HepG2 (cell line): ENCODE measurements around the gene GPR37L1. TPM values are rescaled to one million over a fixed set of nuclear protein-coding genes. Genes with fewer than 3 reads are reported as not detected.

Experiments
- ATAC-seq: fragments of 200-7000 bp; cut with Tn5 transposase; 3 replicates; pipeline ENCODE4 v1.9.1; 2020; ENCODE audit warnings: mild to moderate bottlenecking, moderate library complexity
- BruUV-seq: library from RNA; stranded (reverse); fragments of 400-500 nt; replicated peaks from 2 replicates; lab custom pipeline; 2021; lab: Mats Ljungman, UMichigan
- CTCF ChIA-PET: fragments of 300-600 bp; formaldehyde crosslinking; extraction: SDS; loops from one replicate; lab custom pipeline; 2021; ENCODE audit warnings: low total read pairs, inconsistent platforms, low intra/inter-chr PET ratio; lab: Yijun Ruan, JAX
- POLR2A ChIA-PET: fragments of 350-600 bp; sonication (Branson Sonifier 250); formaldehyde crosslinking; loops from one replicate; lab custom pipeline; 2020; ENCODE audit warnings: antibody characterized with exemption, inconsistent platforms; lab: Yijun Ruan, JAX
- DNase-seq: peaks from one replicate; pipeline ENCODE4 v3.0.0-alpha.2; 2015; ENCODE audit warnings: low spot score
- FAIRE-seq: peaks from 3 replicates; lab custom pipeline; 2011; peaks lifted over from hg19 to GRCh38; lab: Jason Lieb, UNC
- H2AFZ ChIP-seq: one replicate; pipeline ENCODE4 v1.6.1; 2011; ENCODE audit warnings: low read length, inconsistent platforms
- H3K27ac ChIP-seq: fragments of 300-600 bp; 3 replicates; pipeline ENCODE4 v1.8.0; 2011; ENCODE audit warnings: mixed run types, mild to moderate bottlenecking, mixed read lengths, low read length, inconsistent platforms; ENCODE audit not compliant: insufficient read depth; ENCODE audit errors: extremely low read length
- H3K27me3 ChIP-seq, 2 experiments: fragments of 200-600 bp in 1 of 2; 2 replicates in 1 of 2; 3 replicates in 1 of 2; pipeline versions ENCODE4 v1.6.0 to v1.8.0; 2011; ENCODE audit warnings: low read length in 2 of 2, mild to moderate bottlenecking in 2 of 2, moderate library complexity in 2 of 2, inconsistent platforms in 1 of 2; ENCODE audit not compliant: insufficient read depth in 2 of 2, control insufficient read depth in 1 of 2
- H3K36me3 ChIP-seq, 2 experiments: fragments of 200-600 bp in 1 of 2; replicated peaks in 1 of 2; 2 replicates in 1 of 2; 3 replicates in 1 of 2; pipeline versions ENCODE4 v1.5.1 to v1.8.0; 2011; ENCODE audit warnings: low read length in 2 of 2, inconsistent platforms in 1 of 2; ENCODE audit not compliant: insufficient read depth in 2 of 2, control insufficient read depth in 1 of 2
- H3K4me1 ChIP-seq: 2 replicates; pipeline ENCODE4 v1.5.1; 2012; ENCODE audit warnings: low read length, inconsistent platforms; ENCODE audit not compliant: insufficient read depth
- H3K4me2 ChIP-seq: 2 replicates; pipeline ENCODE4 v1.6.0; 2011; ENCODE audit warnings: low read depth, low read length, inconsistent platforms
- H3K4me3 ChIP-seq, 3 experiments: fragments of 200-600 bp in 1 of 3; sonication (generic), shearing (Covaris generic) in 1 of 3; replicated peaks in 1 of 3; 2 replicates each; pipeline ENCODE4 v1.5.1; 2011 to 2016; ENCODE audit warnings: low read length in 3 of 3, inconsistent platforms in 2 of 3, low read depth in 2 of 3, mild to moderate bottlenecking in 2 of 3, control low read depth in 1 of 3, mixed read lengths in 1 of 3; ENCODE audit not compliant: insufficient read depth in 1 of 3
- H3K79me2 ChIP-seq: one replicate; pipeline ENCODE4 v1.6.1; 2011; ENCODE audit warnings: low read length, inconsistent platforms; ENCODE audit not compliant: insufficient read depth
- H3K9ac ChIP-seq: 2 replicates; pipeline ENCODE4 v1.6.0; 2011; ENCODE audit warnings: mild to moderate bottlenecking, low read depth, low read length, inconsistent platforms; ENCODE audit not compliant: insufficient read depth
- H3K9me3 ChIP-seq: 2 replicates; pipeline ENCODE4 v1.5.1; 2012; ENCODE audit warnings: mild to moderate bottlenecking, low read length
- H4K20me1 ChIP-seq: 2 replicates; pipeline ENCODE4 v1.6.0; 2011; ENCODE audit warnings: inconsistent platforms, mild to moderate bottlenecking, low read length, moderate library complexity; ENCODE audit not compliant: insufficient read depth
- ATAD3A ChIP-seq: sonication (generic); formaldehyde crosslinking; IDR thresholded peaks from 2 replicates; pipeline ENCODE4 v1.4.0; 2020; ENCODE audit warnings: missing genetic modification reagents
- DMAP1 ChIP-seq: IDR thresholded peaks from 2 replicates; pipeline ENCODE4 v1.6.1; 2016
- FOXO1 ChIP-seq: sonication (generic); formaldehyde crosslinking; IDR thresholded peaks from 2 replicates; pipeline ENCODE4 v1.4.0; 2020; ENCODE audit warnings: missing genetic modification reagents
- NR2F2 ChIP-seq: IDR thresholded peaks from 2 replicates; pipeline ENCODE4 v1.6.1; 2012; ENCODE audit warnings: low read depth, inconsistent platforms, borderline replicate concordance
- NR3C1 ChIP-seq: sonication (generic); formaldehyde crosslinking; IDR thresholded peaks from 2 replicates; pipeline ENCODE4 v1.4.0; 2020; ENCODE audit warnings: missing genetic modification reagents
- PCBP2 ChIP-seq: fragments of 200-400 bp; formaldehyde crosslinking; optimal IDR thresholded peaks from 2 replicates; pipeline ENCODE3; 2018; ENCODE audit warnings: low read length, low read depth; ENCODE audit not compliant: poor library complexity, severe bottlenecking
- PHF21A ChIP-seq: sonication (generic); formaldehyde crosslinking; IDR thresholded peaks from 2 replicates; pipeline ENCODE4 v1.5.0; 2020; ENCODE audit warnings: mild to moderate bottlenecking, missing genetic modification reagents
- ZNF431 ChIP-seq: sonication (generic); formaldehyde crosslinking; IDR thresholded peaks from 2 replicates; pipeline ENCODE4 v1.9.0; 2022; ENCODE audit warnings: missing genetic modification reagents, low read depth, mild to moderate bottlenecking, borderline replicate concordance
- ZNF556 ChIP-seq: sonication (generic); formaldehyde crosslinking; IDR thresholded peaks from 2 replicates; pipeline ENCODE4 v1.4.0; 2020; ENCODE audit warnings: mild to moderate bottlenecking, missing genetic modification reagents, borderline replicate concordance
- ZNF652 ChIP-seq: IDR thresholded peaks from 2 replicates; pipeline ENCODE4 v1.6.1; 2016; ENCODE audit warnings: low read depth, borderline replicate concordance
- ZNF670 ChIP-seq: sonication (generic); formaldehyde crosslinking; IDR thresholded peaks from 2 replicates; pipeline ENCODE4 v1.8.0; 2022; ENCODE audit warnings: mild to moderate bottlenecking, missing genetic modification reagents, borderline replicate concordance
- ZNF674 ChIP-seq: sonication (generic); formaldehyde crosslinking; IDR thresholded peaks from 2 replicates; pipeline ENCODE4 v1.5.0; 2020; ENCODE audit warnings: low read depth, mild to moderate bottlenecking, missing genetic modification reagents
- ZNF782 ChIP-seq: sonication (generic); formaldehyde crosslinking; IDR thresholded peaks from 2 replicates; pipeline ENCODE4 v1.4.0; 2020; ENCODE audit warnings: missing genetic modification reagents, mild to moderate bottlenecking, borderline replicate concordance
- WGBS: methylation state at CpG from one replicate; pipeline ENCODE4 v1.1.6; 2017; ENCODE audit warnings: low lambda C conversion rate; 5-methylcytosine and 5-hydroxymethylcytosine counted together
- in situ Hi-C: cut with HindIII; loops from 2 replicates; pipeline ENCODE4 v1.10.0; 2017; ENCODE audit warnings: low pct_unique_long_range_greater_than_20kb; ENCODE audit not compliant: extremely low pct_ligation_motif_present
- intact Hi-C: fragments of 100-400 bp; cut with micrococcal nuclease; formaldehyde crosslinking; loops from one replicate; pipeline ENCODE4 v1.10.0; 2022; ENCODE audit not compliant: unreplicated experiment
- polyA plus RNA-seq, 8 experiments: library from polyadenylated mRNA; depleted of rRNA in 3 of 8; stranded (reverse) in 7 of 8; unstranded in 1 of 8; fragments of >200 nt; fragmentation: Illumina TruSeq in 4 of 8; extraction: Trizol in 4 of 8; gene quantifications; 2 replicates each; pipeline versions ENCODE4 v1.2.1 to v1.2.3, GENCODE V29; 2011 to 2016; ENCODE audit warnings: low read depth in 4 of 8, missing spikeins in 1 of 8, mixed read lengths in 1 of 8; ENCODE audit not compliant: insufficient read depth in 1 of 8
- total RNA-seq, 5 experiments: library from RNA; depleted of rRNA; stranded (reverse); fragments of >200 nt; fragmentation: Illumina TruSeq; extraction: Trizol; gene quantifications; 2 replicates each; pipeline ENCODE4 v1.2.3, GENCODE V29; 2016; ENCODE audit warnings: low read depth in 1 of 5
- TF ChIP-seq, protein P1 (sequence below): sonication (generic); formaldehyde crosslinking; IDR thresholded peaks from 2 replicates; pipeline ENCODE4 v1.9.0; 2022; ENCODE audit warnings: low read depth, missing genetic modification reagents
- TF ChIP-seq, protein P2 (sequence below): sonication (generic); formaldehyde crosslinking; IDR thresholded peaks from 2 replicates; pipeline ENCODE4 v1.4.0; 2020; ENCODE audit warnings: mild to moderate bottlenecking, missing genetic modification reagents

GPR37L1 gene
- total and polyA plus RNA-seq, 2 of the 13 experiments (the other 11 are each of a cell fraction or from before 2014, with no cell fraction given): 0.13 TPM; not detected in 1

DNA sequence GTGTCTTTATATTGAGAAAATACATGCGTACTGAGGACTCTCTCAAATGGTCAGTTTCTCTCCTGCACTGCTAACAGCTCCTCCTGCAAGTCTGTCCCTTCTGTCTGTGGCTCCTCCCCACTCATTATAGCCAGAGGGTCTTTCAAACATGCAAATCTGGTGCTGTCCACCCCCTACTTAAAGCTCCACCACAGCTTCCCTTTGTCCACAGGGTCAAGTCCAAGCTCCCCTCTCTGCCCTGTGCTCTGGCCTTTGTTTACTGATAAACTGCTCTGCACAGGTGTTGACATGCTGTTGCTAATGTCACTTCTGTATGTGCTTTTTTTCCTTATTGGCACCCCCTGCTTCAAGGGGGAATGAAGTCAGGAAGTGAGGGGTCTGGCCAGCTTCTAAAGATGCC is 47.7 kb upstream of the GPR37L1 start:
- WGBS: 0% methylated on average over 1 of the region's 1 CpG
- no TSS peak for BruUV-seq
- Histone ChIP-seq H4K20me1 (no peaks in the 10 kb centered on the region), H3K36me3 (no peaks in the 10 kb centered on the region), H3K27ac (no peak overlapping the region), H3K4me1 (peaks cover 57% of the 10 kb centered on the region), H3K27me3 (no peaks in the 10 kb centered on the region), H3K4me2 (peak overlapping the region; percentile 84), H2AFZ (peak overlapping the region; percentile 99), H3K4me3 (peak overlapping the region in 2 of 3 experiments; percentile 34 to 58; a peak in 4 of 6 replicates), H3K9me3 (no peaks in the 10 kb centered on the region), H3K9ac (peak overlapping the region; percentile 58; the same call in 1 of the 2 replicates), H3K79me2 (no peaks in the 10 kb centered on the region)
- ChIA-PET CTCF (no interaction called here), POLR2A (interaction anchor here (0.9 to 3.4 kb wide), 8 partner anchors 11 to 65 kb away, joined by 3 to 37 read pairs (median 9); partner anchors contain the start of gene ELF3)
- in situ Hi-C loops: no loop called here
- intact Hi-C loops: no loop called here
- DNase-seq (peak; percentile 49), ATAC-seq (peak; percentile 69), FAIRE-seq (peak; percentile 54)
- TF ChIP-seq ZNF431 (CRISPR knock-in tag) (no peak), ZNF670 (no peak), ZNF556 (no peak; the same call in 1 of the 2 replicates), PHF21A (CRISPR knock-in tag) (peak; percentile 39; the same call in 1 of the 2 replicates), PCBP2 (no peak), ZNF652 (no peak), NR2F2 (peak; percentile 36; the same call in 1 of the 2 replicates), ATAD3A (CRISPR knock-in tag) (no peak), FOXO1 (no peak; the same call in 1 of the 2 replicates), ZNF674 (CRISPR knock-in tag) (no peak), ZNF782 (no peak), NR3C1 (CRISPR knock-in tag) (no peak), DMAP1 (CRISPR knock-in tag) (no peak)
- TF ChIP-seq, protein P1, sequence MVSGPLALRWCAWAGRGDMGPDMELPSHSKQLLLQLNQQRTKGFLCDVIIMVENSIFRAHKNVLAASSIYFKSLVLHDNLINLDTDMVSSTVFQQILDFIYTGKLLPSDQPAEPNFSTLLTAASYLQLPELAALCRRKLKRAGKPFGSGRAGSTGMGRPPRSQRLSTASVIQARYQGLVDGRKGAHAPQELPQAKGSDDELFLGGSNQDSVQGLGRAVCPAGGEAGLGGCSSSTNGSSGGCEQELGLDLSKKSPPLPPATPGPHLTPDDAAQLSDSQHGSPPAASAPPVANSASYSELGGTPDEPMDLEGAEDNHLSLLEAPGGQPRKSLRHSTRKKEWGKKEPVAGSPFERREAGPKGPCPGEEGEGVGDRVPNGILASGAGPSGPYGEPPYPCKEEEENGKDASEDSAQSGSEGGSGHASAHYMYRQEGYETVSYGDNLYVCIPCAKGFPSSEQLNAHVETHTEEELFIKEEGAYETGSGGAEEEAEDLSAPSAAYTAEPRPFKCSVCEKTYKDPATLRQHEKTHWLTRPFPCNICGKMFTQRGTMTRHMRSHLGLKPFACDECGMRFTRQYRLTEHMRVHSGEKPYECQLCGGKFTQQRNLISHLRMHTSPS (CRISPR knock-in tag): no peak
- TF ChIP-seq, protein P2, sequence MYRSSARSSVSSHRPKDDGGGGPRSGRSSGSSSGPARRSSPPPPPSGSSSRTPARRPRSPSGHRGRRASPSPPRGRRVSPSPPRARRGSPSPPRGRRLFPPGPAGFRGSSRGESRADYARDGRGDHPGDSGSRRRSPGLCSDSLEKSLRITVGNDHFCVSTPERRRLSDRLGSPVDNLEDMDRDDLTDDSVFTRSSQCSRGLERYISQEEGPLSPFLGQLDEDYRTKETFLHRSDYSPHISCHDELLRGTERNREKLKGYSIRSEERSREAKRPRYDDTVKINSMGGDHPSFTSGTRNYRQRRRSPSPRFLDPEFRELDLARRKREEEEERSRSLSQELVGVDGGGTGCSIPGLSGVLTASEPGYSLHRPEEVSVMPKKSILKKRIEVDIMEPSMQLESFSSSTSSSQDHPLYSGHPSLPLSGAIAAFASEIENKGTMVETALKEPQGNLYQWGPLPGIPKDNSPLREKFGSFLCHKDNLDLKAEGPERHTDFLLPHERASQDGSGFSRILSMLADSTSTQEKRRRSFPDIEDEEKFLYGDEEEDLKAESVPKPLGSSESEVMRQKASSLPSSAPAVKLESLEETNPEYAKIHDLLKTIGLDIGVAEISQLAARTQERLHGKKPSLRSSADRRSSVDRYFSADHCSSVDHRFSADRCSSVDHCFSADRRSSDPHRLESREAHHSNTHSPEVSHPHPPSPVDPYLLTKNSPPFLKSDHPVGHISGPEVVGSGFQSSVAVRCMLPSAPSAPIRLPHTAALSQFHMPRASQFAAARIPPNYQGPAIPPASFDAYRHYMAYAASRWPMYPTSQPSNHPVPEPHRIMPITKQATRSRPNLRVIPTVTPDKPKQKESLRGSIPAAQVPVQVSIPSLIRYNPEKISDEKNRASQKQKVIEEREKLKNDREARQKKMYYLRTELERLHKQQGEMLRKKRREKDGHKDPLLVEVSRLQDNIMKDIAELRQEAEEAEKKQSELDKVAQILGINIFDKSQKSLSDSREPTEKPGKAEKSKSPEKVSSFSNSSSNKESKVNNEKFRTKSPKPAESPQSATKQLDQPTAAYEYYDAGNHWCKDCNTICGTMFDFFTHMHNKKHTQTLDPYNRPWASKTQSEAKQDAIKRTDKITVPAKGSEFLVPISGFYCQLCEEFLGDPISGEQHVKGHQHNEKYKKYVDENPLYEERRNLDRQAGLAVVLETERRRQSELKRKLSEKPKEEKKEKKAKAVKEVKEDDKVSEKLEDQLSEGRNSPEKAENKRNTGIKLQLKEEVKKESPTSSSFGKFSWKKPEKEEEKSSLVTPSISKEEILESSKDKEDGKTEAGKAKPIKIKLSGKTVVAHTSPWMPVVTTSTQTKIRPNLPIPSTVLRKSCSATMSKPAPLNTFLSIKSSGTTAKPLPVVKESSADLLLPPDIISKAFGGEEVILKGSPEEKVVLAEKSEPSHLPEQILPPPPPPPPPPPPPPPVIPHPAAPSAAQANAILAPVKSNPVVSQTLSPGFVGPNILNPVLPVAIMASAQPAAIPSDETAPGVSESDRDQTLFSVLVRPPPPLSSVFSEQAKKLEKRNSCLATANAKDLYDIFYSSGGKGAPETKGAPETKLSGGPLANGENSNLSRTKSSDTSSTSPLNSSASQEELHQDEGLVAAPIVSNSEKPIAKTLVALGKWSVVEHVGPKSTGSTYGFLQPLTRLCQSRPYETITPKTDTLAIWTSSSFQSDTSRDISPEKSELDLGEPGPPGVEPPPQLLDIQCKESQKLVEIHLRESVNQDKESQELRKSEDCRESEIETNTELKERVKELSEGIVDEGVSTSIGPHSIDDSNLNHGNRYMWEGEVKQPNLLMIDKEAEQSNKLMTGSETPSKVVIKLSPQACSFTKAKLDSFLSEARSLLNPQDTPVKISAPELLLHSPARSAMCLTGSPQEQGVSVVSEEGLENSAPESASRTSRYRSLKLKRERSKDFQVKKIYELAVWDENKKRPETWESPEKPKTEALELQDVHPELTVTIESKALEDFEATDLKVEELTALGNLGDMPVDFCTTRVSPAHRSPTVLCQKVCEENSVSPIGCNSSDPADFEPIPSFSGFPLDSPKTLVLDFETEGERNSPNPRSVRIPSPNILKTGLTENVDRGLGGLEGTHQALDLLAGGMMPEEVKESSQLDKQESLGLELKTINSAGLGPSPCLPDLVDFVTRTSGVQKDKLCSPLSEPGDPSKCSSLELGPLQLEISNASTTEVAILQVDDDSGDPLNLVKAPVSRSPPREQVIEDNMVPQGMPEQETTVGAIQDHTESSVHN (CRISPR knock-in tag): no peak
